ENCODE measurements around the gene STRN3. TPM values are rescaled to one million over a fixed set of nuclear protein-coding genes. Genes with fewer than 3 reads are reported as not detected.

STRN3 gene
- total RNA-seq, 2 experiments from 2014 or later: 25.2 to 37.0 TPM

DNA sequence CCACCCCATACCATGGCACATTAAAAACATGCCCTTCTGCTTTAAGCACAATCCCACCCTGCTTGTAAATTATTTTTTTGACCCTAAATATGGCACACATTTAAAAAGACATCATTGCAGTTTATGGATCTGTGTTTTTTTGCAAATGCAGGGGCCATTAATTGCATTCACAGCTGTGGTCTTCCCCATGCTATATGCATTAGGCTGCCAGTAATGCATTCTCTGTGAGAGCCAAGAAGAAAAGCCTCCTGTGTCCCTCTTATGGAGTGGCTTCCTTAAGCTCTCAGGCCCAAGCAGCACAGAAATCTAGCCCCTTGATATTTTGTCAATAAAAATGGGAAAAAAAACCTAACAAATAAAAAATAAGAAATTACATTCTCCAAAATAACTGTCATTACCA lies 172.2 kb downstream of the STRN3 start:
- no peaks in the 10 kb centered on the region for H4K20me1 ChIP-seq (ENCODE audit: insufficient read depth, low read length)
- H3K9me3 ChIP-seq (ENCODE audit: low read length): no peaks in the 10 kb centered on the region
- H3K4me1 ChIP-seq (ENCODE audit: insufficient read depth, low read length, poor library complexity, severe bottlenecking): no peaks in the 10 kb centered on the region
- intact Hi-C loops (cut with micrococcal nuclease; ENCODE audit: unreplicated experiment): no loop called here
- DNase-seq (ENCODE audit: low spot score): no peak
- ChIA-PET POLR2A (interaction anchor here (0.6 to 0.7 kb wide), 2 partner anchors 50 to 165 kb away, joined by 3 to 4 read pairs; no protein-coding TSS in a partner anchor), CTCF (ENCODE audit: unreplicated experiment) (no interaction called here)
- no peak overlapping the region for H3K4me2 ChIP-seq (ENCODE audit: low read length)
- BruUV-seq (replicated peaks): no TSS peak
- H3K27ac ChIP-seq (ENCODE audit: low read depth, low read length, poor library complexity, severe bottlenecking): no peak overlapping the region
- TF ChIP-seq EZH2phosphoT487 (IDR thresholded peaks at IDR 0.05; ENCODE audit: borderline replicate concordance, low read depth, low read length): no peak
- TF ChIP-seq, protein P1, sequence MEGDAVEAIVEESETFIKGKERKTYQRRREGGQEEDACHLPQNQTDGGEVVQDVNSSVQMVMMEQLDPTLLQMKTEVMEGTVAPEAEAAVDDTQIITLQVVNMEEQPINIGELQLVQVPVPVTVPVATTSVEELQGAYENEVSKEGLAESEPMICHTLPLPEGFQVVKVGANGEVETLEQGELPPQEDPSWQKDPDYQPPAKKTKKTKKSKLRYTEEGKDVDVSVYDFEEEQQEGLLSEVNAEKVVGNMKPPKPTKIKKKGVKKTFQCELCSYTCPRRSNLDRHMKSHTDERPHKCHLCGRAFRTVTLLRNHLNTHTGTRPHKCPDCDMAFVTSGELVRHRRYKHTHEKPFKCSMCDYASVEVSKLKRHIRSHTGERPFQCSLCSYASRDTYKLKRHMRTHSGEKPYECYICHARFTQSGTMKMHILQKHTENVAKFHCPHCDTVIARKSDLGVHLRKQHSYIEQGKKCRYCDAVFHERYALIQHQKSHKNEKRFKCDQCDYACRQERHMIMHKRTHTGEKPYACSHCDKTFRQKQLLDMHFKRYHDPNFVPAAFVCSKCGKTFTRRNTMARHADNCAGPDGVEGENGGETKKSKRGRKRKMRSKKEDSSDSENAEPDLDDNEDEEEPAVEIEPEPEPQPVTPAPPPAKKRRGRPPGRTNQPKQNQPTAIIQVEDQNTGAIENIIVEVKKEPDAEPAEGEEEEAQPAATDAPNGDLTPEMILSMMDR (conservative IDR thresholded peaks at IDR 0.05; ENCODE audit: low read length): no peak
- H3K36me3 ChIP-seq (ENCODE audit: insufficient read depth, low read length): no peaks in the 10 kb centered on the region
- H2AFZ ChIP-seq (ENCODE audit: low read length): no peak overlapping the region
- no peaks in the 10 kb centered on the region; the same call in 1 of the 2 replicates for H3K9me2 ChIP-seq (ENCODE audit: insufficient read depth, low read length)
- no peaks in the 10 kb centered on the region for H3K79me2 ChIP-seq (ENCODE audit: insufficient read depth, low read depth, low read length)
- no peak overlapping the region for H3K4me3 ChIP-seq (ENCODE audit: low read depth, low read length, poor library complexity, severe bottlenecking)

DNA sequence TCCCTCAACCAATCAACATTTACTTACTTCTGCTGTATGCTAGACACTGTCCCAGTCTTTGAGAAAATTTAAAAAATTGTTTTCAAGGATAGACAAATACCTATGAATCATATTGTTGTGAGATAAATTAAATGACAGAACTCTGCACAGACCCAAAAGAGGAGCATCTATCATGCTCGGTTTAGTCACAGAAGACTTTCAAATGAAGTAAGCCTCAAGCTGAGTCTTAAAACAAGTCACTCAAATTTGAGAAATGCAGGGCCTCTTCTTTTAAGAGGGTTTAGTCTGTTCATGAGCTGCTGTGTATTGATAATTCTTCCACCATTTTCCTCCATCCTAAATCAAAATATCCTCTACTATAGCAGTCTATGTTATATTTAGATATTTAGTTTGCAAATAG lies 176.2 kb downstream of the STRN3 start:
- no peaks in the 10 kb centered on the region for H4K20me1 ChIP-seq (ENCODE audit: insufficient read depth, low read length)
- no peaks in the 10 kb centered on the region for H3K9me3 ChIP-seq (ENCODE audit: low read length)
- TF ChIP-seq EZH2phosphoT487 (IDR thresholded peaks at IDR 0.05; ENCODE audit: borderline replicate concordance, low read depth, low read length): no peak
- TF ChIP-seq, protein P1 (conservative IDR thresholded peaks at IDR 0.05; ENCODE audit: low read length): no peak
- CTCF ChIA-PET (ENCODE audit: unreplicated experiment): no interaction called here
- BruUV-seq (replicated peaks): no TSS peak
- no peaks in the 10 kb centered on the region for H3K4me1 ChIP-seq (ENCODE audit: insufficient read depth, low read length, poor library complexity, severe bottlenecking)
- POLR2A ChIA-PET: interaction anchor here (0.6 kb wide), 1 partner anchor 1133 kb away, joined by 3 read pairs; no protein-coding TSS in a partner anchor
- no peak overlapping the region for H3K27ac ChIP-seq (ENCODE audit: low read depth, low read length, poor library complexity, severe bottlenecking)
- no peaks in the 10 kb centered on the region; the same call in 1 of the 2 replicates for H3K9me2 ChIP-seq (ENCODE audit: insufficient read depth, low read length)
- no peak for DNase-seq (ENCODE audit: low spot score)
- no peak overlapping the region for H3K4me3 ChIP-seq (ENCODE audit: low read depth, low read length, poor library complexity, severe bottlenecking)
- no peak overlapping the region for H3K4me2 ChIP-seq (ENCODE audit: low read length)
- H3K79me2 ChIP-seq (ENCODE audit: insufficient read depth, low read depth, low read length): no peaks in the 10 kb centered on the region
- intact Hi-C loops (cut with micrococcal nuclease; ENCODE audit: unreplicated experiment): no loop called here
- no peak overlapping the region for H2AFZ ChIP-seq (ENCODE audit: low read length)
- no peaks in the 10 kb centered on the region for H3K36me3 ChIP-seq (ENCODE audit: insufficient read depth, low read length)

DNA sequence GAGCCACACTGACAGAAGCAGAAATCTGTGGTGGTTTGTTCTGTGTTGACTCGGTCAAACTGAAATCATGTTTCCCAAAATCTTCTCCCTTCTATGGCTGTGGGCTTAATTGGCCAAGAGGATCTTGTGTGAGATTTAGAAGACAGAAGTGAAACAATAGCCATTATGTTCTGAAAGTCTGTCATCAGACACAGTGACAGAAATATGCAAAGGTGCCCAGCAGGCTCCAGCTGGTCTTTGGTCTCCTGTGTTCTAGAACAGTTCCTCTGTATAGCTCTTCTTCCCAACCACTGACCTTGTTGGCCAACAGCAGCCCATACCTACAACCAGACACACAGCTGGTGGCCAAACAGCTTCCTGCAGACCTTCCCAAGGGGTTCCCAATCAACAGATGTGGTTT lies 176.8 kb downstream of the STRN3 start:
- H3K4me2 ChIP-seq (ENCODE audit: low read length): no peak overlapping the region
- no peak overlapping the region for H2AFZ ChIP-seq (ENCODE audit: low read length)
- no peaks in the 10 kb centered on the region for H3K79me2 ChIP-seq (ENCODE audit: insufficient read depth, low read depth, low read length)
- intact Hi-C loops (cut with micrococcal nuclease; ENCODE audit: unreplicated experiment): no loop called here
- no peaks in the 10 kb centered on the region for H4K20me1 ChIP-seq (ENCODE audit: insufficient read depth, low read length)
- H3K9me3 ChIP-seq (ENCODE audit: low read length): no peaks in the 10 kb centered on the region
- H3K9me2 ChIP-seq (ENCODE audit: insufficient read depth, low read length): no peaks in the 10 kb centered on the region; the same call in 1 of the 2 replicates
- no peaks in the 10 kb centered on the region for H3K36me3 ChIP-seq (ENCODE audit: insufficient read depth, low read length)
- H3K27ac ChIP-seq (ENCODE audit: low read depth, low read length, poor library complexity, severe bottlenecking): no peak overlapping the region
- H3K4me3 ChIP-seq (ENCODE audit: low read depth, low read length, poor library complexity, severe bottlenecking): no peak overlapping the region
- no peak for TF ChIP-seq EZH2phosphoT487 (IDR thresholded peaks at IDR 0.05; ENCODE audit: borderline replicate concordance, low read depth, low read length)
- TF ChIP-seq, protein P1 (conservative IDR thresholded peaks at IDR 0.05; ENCODE audit: low read length): no peak
- ChIA-PET POLR2A (interaction anchor here (0.6 to 1.2 kb wide), 2 partner anchors 18 to 52 kb away, joined by 3 to 4 read pairs; no protein-coding TSS in a partner anchor), CTCF (ENCODE audit: unreplicated experiment) (no interaction called here)
- no peak for DNase-seq (ENCODE audit: low spot score)
- no peaks in the 10 kb centered on the region for H3K4me1 ChIP-seq (ENCODE audit: insufficient read depth, low read length, poor library complexity, severe bottlenecking)
- BruUV-seq (replicated peaks): no TSS peak

Measured in OCI-LY7 (cell line).